ENCODE results near the gene BET1. TPM values are rescaled to one million over a fixed set of nuclear protein-coding genes. Genes with fewer than 3 reads are reported as not detected.

BET1 gene
- total and polyA plus RNA-seq, 8 donors: 22.0 to 49.4 (median 38.6) TPM

DNA sequence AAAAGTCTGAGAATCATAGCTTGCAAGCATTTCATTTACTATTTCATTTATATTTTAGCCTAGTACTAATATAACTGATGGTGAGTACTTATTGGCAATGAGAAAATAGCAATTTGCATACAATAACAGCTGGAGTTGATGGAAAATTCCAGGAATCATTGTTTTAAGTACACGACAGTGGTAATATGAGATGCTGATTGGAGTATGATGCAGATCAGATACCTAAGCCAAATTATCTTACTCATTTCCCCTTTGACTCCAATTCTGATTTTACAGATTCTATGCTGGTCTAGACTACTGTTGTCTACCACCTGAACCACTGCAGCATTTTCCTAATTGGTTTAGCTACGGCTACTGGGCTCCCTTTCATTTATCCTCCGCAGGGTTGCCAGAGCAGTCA lies 45.9 kb downstream of the BET1 start:
- Histone ChIP-seq H3K4me3 (no peak overlapping the region), H3K4me1 (no peaks in the 10 kb centered on the region), H3K9me3 (no peaks in the 10 kb centered on the region), H3K27ac (no peak overlapping the region), H3K36me3 (no peaks in the 10 kb centered on the region), H3K27me3 (no peaks in the 10 kb centered on the region)
- ATAC-seq (no peak), DNase-seq (no peak)
- intact Hi-C loops (cut with DNase I): no loop called here
- TF ChIP-seq, protein P1, sequence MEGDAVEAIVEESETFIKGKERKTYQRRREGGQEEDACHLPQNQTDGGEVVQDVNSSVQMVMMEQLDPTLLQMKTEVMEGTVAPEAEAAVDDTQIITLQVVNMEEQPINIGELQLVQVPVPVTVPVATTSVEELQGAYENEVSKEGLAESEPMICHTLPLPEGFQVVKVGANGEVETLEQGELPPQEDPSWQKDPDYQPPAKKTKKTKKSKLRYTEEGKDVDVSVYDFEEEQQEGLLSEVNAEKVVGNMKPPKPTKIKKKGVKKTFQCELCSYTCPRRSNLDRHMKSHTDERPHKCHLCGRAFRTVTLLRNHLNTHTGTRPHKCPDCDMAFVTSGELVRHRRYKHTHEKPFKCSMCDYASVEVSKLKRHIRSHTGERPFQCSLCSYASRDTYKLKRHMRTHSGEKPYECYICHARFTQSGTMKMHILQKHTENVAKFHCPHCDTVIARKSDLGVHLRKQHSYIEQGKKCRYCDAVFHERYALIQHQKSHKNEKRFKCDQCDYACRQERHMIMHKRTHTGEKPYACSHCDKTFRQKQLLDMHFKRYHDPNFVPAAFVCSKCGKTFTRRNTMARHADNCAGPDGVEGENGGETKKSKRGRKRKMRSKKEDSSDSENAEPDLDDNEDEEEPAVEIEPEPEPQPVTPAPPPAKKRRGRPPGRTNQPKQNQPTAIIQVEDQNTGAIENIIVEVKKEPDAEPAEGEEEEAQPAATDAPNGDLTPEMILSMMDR (IDR thresholded peaks at IDR 0.05): no peak

DNA sequence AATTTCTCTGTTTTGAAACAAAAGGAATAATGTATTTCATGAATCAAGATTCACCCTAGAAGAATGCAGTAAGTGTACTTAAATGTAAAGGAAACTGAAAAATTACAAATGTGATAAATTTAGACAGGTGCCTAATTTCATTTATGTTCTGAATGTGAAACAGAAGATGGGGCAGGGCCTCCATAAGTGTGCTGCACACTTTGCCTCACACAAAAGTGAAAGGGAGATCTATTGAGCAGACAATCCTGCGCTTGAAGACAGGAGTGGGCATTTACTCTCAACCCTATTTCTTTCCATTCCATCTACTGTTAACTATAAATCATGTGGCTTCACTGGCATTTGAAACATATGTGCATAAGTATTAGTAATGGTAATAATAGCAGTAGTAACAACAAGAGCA lies 46.4 kb downstream of the BET1 start:
- Histone ChIP-seq H3K4me1 (no peaks in the 10 kb centered on the region), H3K27ac (no peak overlapping the region), H3K9me3 (no peaks in the 10 kb centered on the region), H3K36me3 (no peaks in the 10 kb centered on the region), H3K4me3 (no peak overlapping the region), H3K27me3 (no peaks in the 10 kb centered on the region)
- TF ChIP-seq, protein P1 (IDR thresholded peaks at IDR 0.05): no peak
- intact Hi-C loops (cut with DNase I): no loop called here
- no peak for DNase-seq
- ATAC-seq: no peak

DNA sequence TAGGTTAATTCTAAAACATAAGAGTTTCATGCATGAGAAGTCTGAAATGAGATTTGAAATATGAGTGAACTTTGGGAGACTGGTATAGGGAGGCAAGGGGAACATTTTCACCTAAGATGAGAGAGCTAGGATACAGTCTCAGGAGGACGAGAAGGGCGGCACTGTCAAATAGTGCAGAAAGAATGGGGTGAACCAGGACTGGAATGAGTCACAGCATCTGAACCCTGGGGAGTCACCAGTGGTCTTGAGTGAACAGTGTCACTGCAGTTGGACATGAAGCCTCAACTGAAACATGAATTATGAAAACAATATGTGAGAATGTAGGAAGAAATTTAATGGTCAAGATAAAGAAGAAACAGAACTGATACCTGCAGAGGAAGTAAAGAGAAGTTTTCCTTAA lies 48.9 kb downstream of the BET1 start:
- intact Hi-C loops (cut with DNase I): no loop called here
- no peaks in the 10 kb centered on the region for H3K27me3 ChIP-seq
- no peaks in the 10 kb centered on the region for H3K9me3 ChIP-seq
- no peak overlapping the region for H3K4me3 ChIP-seq
- DNase-seq: no peak
- H3K36me3 ChIP-seq: no peaks in the 10 kb centered on the region
- H3K4me1 ChIP-seq: no peaks in the 10 kb centered on the region
- ATAC-seq: no peak
- TF ChIP-seq, protein P1 (IDR thresholded peaks at IDR 0.05): no peak
- no peak overlapping the region for H3K27ac ChIP-seq

DNA sequence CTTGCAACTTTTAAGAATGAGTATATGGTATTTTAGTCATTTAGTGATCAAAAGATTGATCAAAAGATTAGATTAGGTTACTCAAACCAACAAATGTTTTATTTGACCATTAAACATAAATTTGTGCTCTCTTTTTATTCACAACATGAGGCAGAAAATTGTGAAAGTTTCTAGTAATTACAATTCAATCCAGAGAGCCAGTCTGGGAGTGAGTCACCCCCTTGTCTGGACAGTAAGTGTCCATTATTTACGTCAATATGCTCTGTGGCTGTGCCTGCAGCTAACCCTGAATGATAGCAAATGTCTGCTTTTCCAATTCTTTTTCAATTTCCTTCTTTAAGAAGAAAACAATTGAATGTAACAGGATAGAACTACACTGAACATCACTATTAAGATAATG lies 54.7 kb downstream of the BET1 start:
- Histone ChIP-seq H3K9me3 (no peaks in the 10 kb centered on the region), H3K27me3 (no peaks in the 10 kb centered on the region), H3K4me3 (no peak overlapping the region), H3K36me3 (no peaks in the 10 kb centered on the region), H3K27ac (no peak overlapping the region), H3K4me1 (no peaks in the 10 kb centered on the region)
- TF ChIP-seq, protein P1 (IDR thresholded peaks at IDR 0.05): no peak
- intact Hi-C loops (cut with DNase I): no loop called here
- DNase-seq (no peak), ATAC-seq (peak; percentile 49)

DNA sequence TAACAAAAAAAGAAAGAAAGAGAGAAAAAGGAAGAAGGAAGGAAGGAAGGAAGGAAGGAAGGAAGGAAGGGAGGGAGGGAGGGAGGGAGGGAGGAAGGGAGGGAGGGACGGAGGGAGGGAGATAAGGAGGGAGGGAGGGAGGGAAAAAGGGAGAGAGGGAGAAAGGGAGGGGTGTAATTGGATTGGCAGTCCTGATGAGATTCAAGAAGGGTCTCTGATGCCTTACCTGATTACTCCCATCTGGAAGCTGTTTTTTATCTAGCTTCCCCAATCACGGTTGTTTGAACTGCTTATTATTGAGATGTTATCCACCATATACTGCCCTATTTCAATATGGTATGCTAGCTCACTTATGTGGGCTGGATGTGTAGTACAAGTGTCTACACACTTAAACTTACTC lies 55.3 kb downstream of the BET1 start:
- ATAC-seq: no peak
- Histone ChIP-seq H3K27ac (no peak overlapping the region), H3K9me3 (no peaks in the 10 kb centered on the region), H3K4me3 (no peak overlapping the region), H3K27me3 (no peaks in the 10 kb centered on the region), H3K36me3 (no peaks in the 10 kb centered on the region), H3K4me1 (no peaks in the 10 kb centered on the region)
- intact Hi-C loops (cut with DNase I): no loop called here
- TF ChIP-seq, protein P1 (IDR thresholded peaks at IDR 0.05): no peak
- no peak for DNase-seq

Measured in left lung (tissue), 10 donors.